Measurements from ENCODE around the gene CENPB. TPM values are rescaled to one million over a fixed set of nuclear protein-coding genes. Genes with fewer than 3 reads are reported as not detected.

CENPB gene
- total RNA-seq, 1 donor from 2014 or later, result 173 TPM

DNA sequence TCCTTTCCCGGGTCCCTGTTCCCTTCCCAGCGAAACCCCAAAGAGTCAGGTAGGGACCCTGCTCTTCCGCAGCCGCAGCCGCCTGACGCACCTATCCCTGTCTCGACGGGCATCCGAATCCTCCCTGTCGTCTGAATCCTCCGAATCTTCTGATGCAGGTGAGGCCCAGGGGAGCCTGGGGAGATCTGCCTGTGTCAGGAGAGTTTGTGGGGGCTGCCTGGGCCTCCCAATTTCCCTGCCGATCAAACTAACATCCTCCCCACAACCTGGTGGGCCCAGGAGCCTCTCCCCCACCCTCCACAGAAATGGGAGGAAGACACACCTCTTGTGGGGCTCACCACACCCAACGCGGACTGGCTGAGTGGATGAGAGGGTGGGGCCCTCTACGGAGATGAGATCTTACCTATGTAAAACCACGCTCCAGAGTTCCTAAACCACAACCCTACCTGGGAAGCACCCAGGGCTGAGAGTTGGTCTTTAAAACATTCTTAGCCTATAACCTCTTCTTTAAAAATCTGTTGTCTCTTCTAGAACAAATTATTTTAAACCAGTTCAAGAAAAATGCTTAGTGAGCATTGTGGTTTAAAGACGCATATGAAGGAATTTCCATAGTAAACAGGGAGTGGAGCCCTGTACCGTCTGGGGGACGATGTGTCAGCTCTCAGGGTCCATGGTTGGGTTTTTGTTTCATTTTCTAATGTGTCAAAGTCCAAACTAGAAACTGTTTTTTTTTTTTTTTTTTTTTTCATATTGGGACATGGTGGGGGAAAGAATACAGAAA is 11.2 kb upstream of the CENPB start:
- Histone ChIP-seq H3K27me3 (no peaks in the 10 kb centered on the region), H3K9me3 (no peaks in the 10 kb centered on the region), H3K4me3 (peak overlapping the region; percentile 66 to 74), H3K27ac (peak overlapping the region in 1 of 2 donors; percentile 30), H3K36me3 (peaks cover 25 to 27% of the 10 kb centered on the region in 2 donors), H3K4me1 (peaks cover 14 to 27% of the 10 kb centered on the region in 2 donors)
- DNase-seq (ENCODE audit: low spot score in 2 of 2), result no peak
- no peak for TF ChIP-seq CTCF (IDR thresholded peaks at IDR 0.05)
- intact Hi-C loops (cut with DNase I), result no loop called here

DNA sequence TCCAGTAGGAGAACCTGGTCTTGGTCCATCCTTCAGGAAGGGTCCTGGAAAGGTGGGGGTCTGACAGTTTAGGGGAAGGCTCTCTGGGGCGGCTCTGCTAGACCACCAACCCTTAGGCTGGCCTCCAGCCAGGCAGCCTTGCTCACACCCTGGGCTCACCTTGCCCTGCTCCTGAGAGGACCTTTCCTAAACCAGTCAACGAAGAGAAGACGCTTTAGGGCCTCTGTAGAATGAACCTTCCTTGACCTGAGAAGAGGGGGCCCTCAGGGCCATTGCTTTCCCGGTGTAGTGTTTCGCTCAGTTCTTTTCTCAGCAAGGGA is 10.6 kb upstream of the CENPB start:
- H3K36me3 ChIP-seq, result peaks cover 19 to 21% of the 10 kb centered on the region in 2 donors
- H3K27ac ChIP-seq, result no peak overlapping the region
- H3K9me3 ChIP-seq, result no peaks in the 10 kb centered on the region
- peak overlapping the region; percentile 66 to 74 for H3K4me3 ChIP-seq
- H3K4me1 ChIP-seq, result peaks cover 14 to 27% of the 10 kb centered on the region in 2 donors
- no peak for TF ChIP-seq CTCF (IDR thresholded peaks at IDR 0.05)
- intact Hi-C loops (cut with DNase I), result no loop called here
- H3K27me3 ChIP-seq, result no peaks in the 10 kb centered on the region
- no peak for DNase-seq (ENCODE audit: low spot score in 2 of 2)

DNA sequence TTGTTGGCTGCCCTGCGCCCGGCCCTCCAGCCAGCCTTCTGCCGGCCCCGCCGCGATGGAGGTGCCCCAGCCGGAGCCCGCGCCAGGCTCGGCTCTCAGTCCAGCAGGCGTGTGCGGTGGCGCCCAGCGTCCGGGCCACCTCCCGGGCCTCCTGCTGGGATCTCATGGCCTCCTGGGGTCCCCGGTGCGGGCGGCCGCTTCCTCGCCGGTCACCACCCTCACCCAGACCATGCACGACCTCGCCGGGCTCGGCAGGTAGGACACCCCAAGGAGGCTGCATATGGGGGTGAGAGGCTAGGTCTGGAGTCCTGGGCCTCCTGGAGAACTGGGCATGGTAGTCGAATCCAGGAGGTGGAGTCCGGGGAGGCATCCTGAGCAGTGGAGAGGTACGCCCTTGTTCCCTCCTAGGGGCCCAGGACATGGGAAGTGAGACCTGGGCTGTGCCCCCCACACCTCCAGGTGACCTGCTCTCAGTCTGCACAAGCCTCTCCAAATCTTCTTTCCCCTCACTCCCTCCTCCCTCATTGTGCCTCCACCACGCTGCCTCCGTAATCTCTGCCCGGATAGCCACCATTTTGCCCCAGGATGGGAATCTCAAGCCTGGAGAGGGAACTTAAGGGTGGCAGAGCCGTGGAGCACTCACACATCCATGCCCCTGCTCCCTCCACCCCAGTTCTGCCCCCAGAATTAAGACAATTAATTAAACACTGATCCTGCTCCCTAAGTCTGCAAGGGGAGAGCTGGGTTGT is 10.1 kb upstream of the CENPB start:
- H3K27me3 ChIP-seq, result no peaks in the 10 kb centered on the region
- TF ChIP-seq CTCF (IDR thresholded peaks at IDR 0.05), result no peak
- peak overlapping the region; percentile 91 to 96 for H3K27ac ChIP-seq
- intact Hi-C loops (cut with DNase I), result loop anchor here (1.0 kb wide), 1 partner anchor 12 kb away; no protein-coding TSS in a partner anchor
- H3K36me3 ChIP-seq, result peaks cover 14 to 16% of the 10 kb centered on the region in 2 donors
- no peaks in the 10 kb centered on the region for H3K9me3 ChIP-seq
- H3K4me1 ChIP-seq, result peaks cover 14 to 27% of the 10 kb centered on the region in 2 donors
- H3K4me3 ChIP-seq, result peak overlapping the region; percentile 66 to 74
- no peak for DNase-seq (ENCODE audit: low spot score in 2 of 2)

GRCh38 chr20:3795511-3796468 is 9.2 kb upstream of the CENPB start, which contains the start of gene CDC25B:
CDC25B (plus strand) TSS chr20:3796310; CDS start chr20:3796532, 222 bp downstream.
- Histone ChIP-seq H3K27ac (peak within 1 kb of the TSS; percentile 91 to 96), H3K36me3 (peaks cover 6 to 7% of the 10 kb centered on the region in 2 donors), H3K4me1 (peaks cover 14 to 27% of the 10 kb centered on the region in 2 donors), H3K27me3 (no peaks in the 10 kb centered on the region), H3K9me3 (no peaks in the 10 kb centered on the region), H3K4me3 (peak within 1 kb of the TSS; percentile 66 to 74)
- peak; percentile 85 to 98 for DNase-seq (ENCODE audit: low spot score in 2 of 2)
- TF ChIP-seq CTCF (IDR thresholded peaks at IDR 0.05), result peak; percentile 36 to 78 (median 45)
- intact Hi-C loops (cut with DNase I), result loop anchor here (1.0 kb wide), 2 partner anchors 13 to 25 kb away; partner anchors contain the start of gene AP5S1

All from ascending aorta (tissue), 2 donors.